ENCODE data around the gene PNP.

GRCh38 chr14:20419419-20419818, 49.8 kb upstream of the PNP start:
- no peak for TF ChIP-seq EP300 (IDR thresholded peaks at IDR 0.05)
- no peak for TF ChIP-seq CTCF (IDR thresholded peaks at IDR 0.05)
- TF ChIP-seq POLR2A (IDR thresholded peaks at IDR 0.05) = no peak
